ENCODE data around the gene PFDN1. TPM values are rescaled to one million over a fixed set of nuclear protein-coding genes. Genes with fewer than 3 reads are reported as not detected.
A peak's percentile ranks its signal among the peaks of the same experiment; 100 is the strongest.

The PFDN1 gene
- total and polyA plus RNA-seq, 9 of the 15 experiments (the other 6 are each of a cell fraction or from before 2014, with no cell fraction given) = 45.5 to 215 (median 78.0) TPM

GRCh38 chr5:140261403-140262171, 41.3 kb downstream of the PFDN1 start (continued):
- TF ChIP-seq, protein P1, sequence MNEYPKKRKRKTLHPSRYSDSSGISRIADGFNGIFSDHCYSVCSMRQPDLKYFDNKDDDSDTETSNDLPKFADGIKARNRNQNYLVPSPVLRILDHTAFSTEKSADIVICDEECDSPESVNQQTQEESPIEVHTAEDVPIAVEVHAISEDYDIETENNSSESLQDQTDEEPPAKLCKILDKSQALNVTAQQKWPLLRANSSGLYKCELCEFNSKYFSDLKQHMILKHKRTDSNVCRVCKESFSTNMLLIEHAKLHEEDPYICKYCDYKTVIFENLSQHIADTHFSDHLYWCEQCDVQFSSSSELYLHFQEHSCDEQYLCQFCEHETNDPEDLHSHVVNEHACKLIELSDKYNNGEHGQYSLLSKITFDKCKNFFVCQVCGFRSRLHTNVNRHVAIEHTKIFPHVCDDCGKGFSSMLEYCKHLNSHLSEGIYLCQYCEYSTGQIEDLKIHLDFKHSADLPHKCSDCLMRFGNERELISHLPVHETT (CRISPR knock-in tag; conservative IDR thresholded peaks at IDR 0.05 in 1 of 2, IDR thresholded peaks at IDR 0.05 in 1 of 2) = no peak
- TF ChIP-seq SRF (CRISPR knock-in tag; IDR thresholded peaks at IDR 0.05) (peak; percentile 94 to 99), DEAF1 (CRISPR knock-in tag; IDR thresholded peaks at IDR 0.05) (no peak), MAZ (CRISPR knock-in tag; conservative IDR thresholded peaks at IDR 0.05 in 1 of 2, IDR thresholded peaks at IDR 0.05 in 1 of 2) (peak in 1 of 2 experiments; percentile 41; a peak in 1 of 4 replicates), GATA2 (CRISPR knock-in tag; IDR thresholded peaks at IDR 0.05) (no peak), THRA (IDR thresholded peaks at IDR 0.05) (peak; percentile 48; the same call in 1 of the 2 replicates)
- TF ChIP-seq, protein P2, sequence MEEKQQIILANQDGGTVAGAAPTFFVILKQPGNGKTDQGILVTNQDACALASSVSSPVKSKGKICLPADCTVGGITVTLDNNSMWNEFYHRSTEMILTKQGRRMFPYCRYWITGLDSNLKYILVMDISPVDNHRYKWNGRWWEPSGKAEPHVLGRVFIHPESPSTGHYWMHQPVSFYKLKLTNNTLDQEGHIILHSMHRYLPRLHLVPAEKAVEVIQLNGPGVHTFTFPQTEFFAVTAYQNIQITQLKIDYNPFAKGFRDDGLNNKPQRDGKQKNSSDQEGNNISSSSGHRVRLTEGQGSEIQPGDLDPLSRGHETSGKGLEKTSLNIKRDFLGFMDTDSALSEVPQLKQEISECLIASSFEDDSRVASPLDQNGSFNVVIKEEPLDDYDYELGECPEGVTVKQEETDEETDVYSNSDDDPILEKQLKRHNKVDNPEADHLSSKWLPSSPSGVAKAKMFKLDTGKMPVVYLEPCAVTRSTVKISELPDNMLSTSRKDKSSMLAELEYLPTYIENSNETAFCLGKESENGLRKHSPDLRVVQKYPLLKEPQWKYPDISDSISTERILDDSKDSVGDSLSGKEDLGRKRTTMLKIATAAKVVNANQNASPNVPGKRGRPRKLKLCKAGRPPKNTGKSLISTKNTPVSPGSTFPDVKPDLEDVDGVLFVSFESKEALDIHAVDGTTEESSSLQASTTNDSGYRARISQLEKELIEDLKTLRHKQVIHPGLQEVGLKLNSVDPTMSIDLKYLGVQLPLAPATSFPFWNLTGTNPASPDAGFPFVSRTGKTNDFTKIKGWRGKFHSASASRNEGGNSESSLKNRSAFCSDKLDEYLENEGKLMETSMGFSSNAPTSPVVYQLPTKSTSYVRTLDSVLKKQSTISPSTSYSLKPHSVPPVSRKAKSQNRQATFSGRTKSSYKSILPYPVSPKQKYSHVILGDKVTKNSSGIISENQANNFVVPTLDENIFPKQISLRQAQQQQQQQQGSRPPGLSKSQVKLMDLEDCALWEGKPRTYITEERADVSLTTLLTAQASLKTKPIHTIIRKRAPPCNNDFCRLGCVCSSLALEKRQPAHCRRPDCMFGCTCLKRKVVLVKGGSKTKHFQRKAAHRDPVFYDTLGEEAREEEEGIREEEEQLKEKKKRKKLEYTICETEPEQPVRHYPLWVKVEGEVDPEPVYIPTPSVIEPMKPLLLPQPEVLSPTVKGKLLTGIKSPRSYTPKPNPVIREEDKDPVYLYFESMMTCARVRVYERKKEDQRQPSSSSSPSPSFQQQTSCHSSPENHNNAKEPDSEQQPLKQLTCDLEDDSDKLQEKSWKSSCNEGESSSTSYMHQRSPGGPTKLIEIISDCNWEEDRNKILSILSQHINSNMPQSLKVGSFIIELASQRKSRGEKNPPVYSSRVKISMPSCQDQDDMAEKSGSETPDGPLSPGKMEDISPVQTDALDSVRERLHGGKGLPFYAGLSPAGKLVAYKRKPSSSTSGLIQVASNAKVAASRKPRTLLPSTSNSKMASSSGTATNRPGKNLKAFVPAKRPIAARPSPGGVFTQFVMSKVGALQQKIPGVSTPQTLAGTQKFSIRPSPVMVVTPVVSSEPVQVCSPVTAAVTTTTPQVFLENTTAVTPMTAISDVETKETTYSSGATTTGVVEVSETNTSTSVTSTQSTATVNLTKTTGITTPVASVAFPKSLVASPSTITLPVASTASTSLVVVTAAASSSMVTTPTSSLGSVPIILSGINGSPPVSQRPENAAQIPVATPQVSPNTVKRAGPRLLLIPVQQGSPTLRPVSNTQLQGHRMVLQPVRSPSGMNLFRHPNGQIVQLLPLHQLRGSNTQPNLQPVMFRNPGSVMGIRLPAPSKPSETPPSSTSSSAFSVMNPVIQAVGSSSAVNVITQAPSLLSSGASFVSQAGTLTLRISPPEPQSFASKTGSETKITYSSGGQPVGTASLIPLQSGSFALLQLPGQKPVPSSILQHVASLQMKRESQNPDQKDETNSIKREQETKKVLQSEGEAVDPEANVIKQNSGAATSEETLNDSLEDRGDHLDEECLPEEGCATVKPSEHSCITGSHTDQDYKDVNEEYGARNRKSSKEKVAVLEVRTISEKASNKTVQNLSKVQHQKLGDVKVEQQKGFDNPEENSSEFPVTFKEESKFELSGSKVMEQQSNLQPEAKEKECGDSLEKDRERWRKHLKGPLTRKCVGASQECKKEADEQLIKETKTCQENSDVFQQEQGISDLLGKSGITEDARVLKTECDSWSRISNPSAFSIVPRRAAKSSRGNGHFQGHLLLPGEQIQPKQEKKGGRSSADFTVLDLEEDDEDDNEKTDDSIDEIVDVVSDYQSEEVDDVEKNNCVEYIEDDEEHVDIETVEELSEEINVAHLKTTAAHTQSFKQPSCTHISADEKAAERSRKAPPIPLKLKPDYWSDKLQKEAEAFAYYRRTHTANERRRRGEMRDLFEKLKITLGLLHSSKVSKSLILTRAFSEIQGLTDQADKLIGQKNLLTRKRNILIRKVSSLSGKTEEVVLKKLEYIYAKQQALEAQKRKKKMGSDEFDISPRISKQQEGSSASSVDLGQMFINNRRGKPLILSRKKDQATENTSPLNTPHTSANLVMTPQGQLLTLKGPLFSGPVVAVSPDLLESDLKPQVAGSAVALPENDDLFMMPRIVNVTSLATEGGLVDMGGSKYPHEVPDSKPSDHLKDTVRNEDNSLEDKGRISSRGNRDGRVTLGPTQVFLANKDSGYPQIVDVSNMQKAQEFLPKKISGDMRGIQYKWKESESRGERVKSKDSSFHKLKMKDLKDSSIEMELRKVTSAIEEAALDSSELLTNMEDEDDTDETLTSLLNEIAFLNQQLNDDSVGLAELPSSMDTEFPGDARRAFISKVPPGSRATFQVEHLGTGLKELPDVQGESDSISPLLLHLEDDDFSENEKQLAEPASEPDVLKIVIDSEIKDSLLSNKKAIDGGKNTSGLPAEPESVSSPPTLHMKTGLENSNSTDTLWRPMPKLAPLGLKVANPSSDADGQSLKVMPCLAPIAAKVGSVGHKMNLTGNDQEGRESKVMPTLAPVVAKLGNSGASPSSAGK (IDR thresholded peaks at IDR 0.05) = no peak

All from K562 (cell line).